ENCODE measurements around the gene ACTR1A. TPM values are rescaled to one million over a fixed set of nuclear protein-coding genes. Genes with fewer than 3 reads are reported as not detected.

ACTR1A gene
- polyA plus RNA-seq, 4 donors = 42.1 to 68.1 (median 67.2) TPM

- DNase-seq (no peak), FAIRE-seq (no peak)
- Histone ChIP-seq H3K9me3 (ENCODE audit: control insufficient read depth in 2 of 2, insufficient read depth in 1 of 2, low read depth in 1 of 2, low read length in 1 of 2) (no peaks in the 10 kb centered on the region), H3K27me3 (ENCODE audit: control insufficient read depth in 3 of 3, insufficient read depth in 3 of 3, low read length in 3 of 3) (no peaks in the 10 kb centered on the region), H3K27ac (ENCODE audit: low read depth in 1 of 3, low read length in 2 of 3) (no peak overlapping the region), H3K4me1 (ENCODE audit: control insufficient read depth in 3 of 3, insufficient read depth in 2 of 3, low read depth in 1 of 3, low read length in 2 of 3) (no peaks in the 10 kb centered on the region), H3K4me3 (ENCODE audit: low read depth in 1 of 3, low read length in 3 of 3) (no peak overlapping the region), H3K36me3 (ENCODE audit: control insufficient read depth in 3 of 3, insufficient read depth in 2 of 3, low read depth in 1 of 3, low read length in 3 of 3) (peaks cover 0 to 37% (median 0%) of the 10 kb centered on the region in 3 donors)
- 70 to 85% (median 82%) methylated on average over 27 of the region's 27 CpGs for WGBS, 3 donors
Observed at GRCh38 chr10:102473445-102474331, 28.8 kb downstream of the ACTR1A start.

DNA sequence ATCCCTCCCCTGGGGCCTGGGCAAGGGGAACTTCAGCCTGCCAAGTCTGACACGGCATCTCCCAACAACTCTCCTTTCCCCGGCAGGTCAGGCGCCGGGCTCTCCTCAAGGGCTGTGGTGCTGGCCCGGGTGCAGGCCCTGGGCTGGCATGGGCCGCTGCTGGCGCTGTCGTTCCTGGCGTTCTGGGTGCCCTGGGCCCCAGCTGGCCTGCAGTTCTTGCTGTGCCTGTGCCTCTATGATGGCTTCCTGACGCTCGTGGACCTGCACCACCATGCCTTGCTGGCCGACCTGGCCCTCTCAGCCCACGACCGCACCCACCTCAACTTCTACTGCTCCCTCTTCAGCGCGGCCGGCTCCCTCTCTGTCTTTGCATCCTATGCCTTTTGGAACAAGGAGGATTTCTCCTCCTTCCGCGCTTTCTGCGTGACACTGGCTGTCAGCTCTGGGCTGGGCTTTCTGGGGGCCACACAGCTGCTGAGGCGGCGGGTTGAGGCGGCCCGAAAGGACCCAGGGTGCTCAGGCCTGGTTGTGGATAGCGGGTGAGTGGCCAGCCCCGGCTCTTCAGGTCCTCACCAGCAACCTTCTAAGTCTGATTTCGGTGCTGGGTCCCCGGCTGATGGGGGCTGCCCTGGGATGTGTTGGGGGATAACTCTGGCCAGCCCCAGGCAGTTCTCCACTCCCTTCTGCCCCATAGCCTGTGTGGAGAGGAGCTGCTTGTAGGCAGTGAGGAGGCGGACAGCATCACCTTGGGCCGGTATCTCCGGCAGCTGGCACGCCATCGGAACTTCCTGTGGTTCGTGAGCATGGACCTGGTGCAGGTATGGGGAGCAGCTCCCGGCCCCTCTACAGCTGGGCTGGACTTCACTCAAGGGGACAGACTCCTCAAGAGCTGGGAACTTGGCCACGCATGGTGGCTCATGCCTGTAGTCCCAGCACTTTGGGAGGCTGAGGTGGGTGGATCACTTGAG lies 31.6 kb downstream of the ACTR1A start:
- Histone ChIP-seq H3K4me3 (ENCODE audit: low read depth in 1 of 3, low read length in 3 of 3) (no peak overlapping the region), H3K9me3 (ENCODE audit: control insufficient read depth in 2 of 2, insufficient read depth in 1 of 2, low read depth in 1 of 2, low read length in 1 of 2) (no peaks in the 10 kb centered on the region), H3K27me3 (ENCODE audit: control insufficient read depth in 3 of 3, insufficient read depth in 3 of 3, low read length in 3 of 3) (no peaks in the 10 kb centered on the region), H3K4me1 (ENCODE audit: control insufficient read depth in 3 of 3, insufficient read depth in 2 of 3, low read depth in 1 of 3, low read length in 2 of 3) (no peaks in the 10 kb centered on the region), H3K27ac (ENCODE audit: low read depth in 1 of 3, low read length in 2 of 3) (no peak overlapping the region), H3K36me3 (ENCODE audit: control insufficient read depth in 3 of 3, insufficient read depth in 2 of 3, low read depth in 1 of 3, low read length in 3 of 3) (peaks cover 0 to 26% (median 0%) of the 10 kb centered on the region in 3 donors)
- WGBS, 3 donors = 92 to 94% (median 94%) methylated on average over 35 to 36 of the region's 36 CpGs
- no peak for DNase-seq
- FAIRE-seq = no peak

GRCh38 chr10:102468683-102469082 lies 33.8 kb downstream of the ACTR1A start:
- Histone ChIP-seq H3K27ac (ENCODE audit: low read depth in 1 of 3, low read length in 2 of 3) (peak overlapping the region in 1 of 3 donors; percentile 40), H3K36me3 (ENCODE audit: control insufficient read depth in 3 of 3, insufficient read depth in 2 of 3, low read depth in 1 of 3, low read length in 3 of 3) (peaks cover 0 to 16% (median 0%) of the 10 kb centered on the region in 3 donors), H3K27me3 (ENCODE audit: control insufficient read depth in 3 of 3, insufficient read depth in 3 of 3, low read length in 3 of 3) (no peaks in the 10 kb centered on the region), H3K4me1 (ENCODE audit: control insufficient read depth in 3 of 3, insufficient read depth in 2 of 3, low read depth in 1 of 3, low read length in 2 of 3) (peaks cover 0 to 3% (median 0%) of the 10 kb centered on the region in 3 donors), H3K4me3 (ENCODE audit: low read depth in 1 of 3, low read length in 3 of 3) (no peak overlapping the region), H3K9me3 (ENCODE audit: control insufficient read depth in 2 of 2, insufficient read depth in 1 of 2, low read depth in 1 of 2, low read length in 1 of 2) (no peaks in the 10 kb centered on the region)
- WGBS, 3 donors = 83 to 92% (median 87%) methylated on average over 9 of the region's 9 CpGs
- DNase-seq = no peak
- FAIRE-seq = no peak

- Histone ChIP-seq H3K4me1 (ENCODE audit: control insufficient read depth in 3 of 3, insufficient read depth in 2 of 3, low read depth in 1 of 3, low read length in 2 of 3) (peaks cover 0 to 8% (median 0%) of the 10 kb centered on the region in 3 donors), H3K36me3 (ENCODE audit: control insufficient read depth in 3 of 3, insufficient read depth in 2 of 3, low read depth in 1 of 3, low read length in 3 of 3) (peaks cover 0 to 14% (median 0%) of the 10 kb centered on the region in 3 donors), H3K9me3 (ENCODE audit: control insufficient read depth in 2 of 2, insufficient read depth in 1 of 2, low read depth in 1 of 2, low read length in 1 of 2) (no peaks in the 10 kb centered on the region), H3K27ac (ENCODE audit: low read depth in 1 of 3, low read length in 2 of 3) (no peak overlapping the region), H3K27me3 (ENCODE audit: control insufficient read depth in 3 of 3, insufficient read depth in 3 of 3, low read length in 3 of 3) (no peaks in the 10 kb centered on the region), H3K4me3 (ENCODE audit: low read depth in 1 of 3, low read length in 3 of 3) (peak overlapping the region in 2 of 3 donors; percentile 15 to 21)
- FAIRE-seq (no peak), DNase-seq (peak; percentile 33 to 69)
- WGBS, 3 donors = 18 to 47% (median 25%) methylated on average over 6 of the region's 6 CpGs
Observed at GRCh38 chr10:102467971-102468438, 34.5 kb downstream of the ACTR1A start.

GRCh38 chr10:102467318-102467717 lies 35.2 kb downstream of the ACTR1A start:
- H3K27me3 ChIP-seq (ENCODE audit: control insufficient read depth in 3 of 3, insufficient read depth in 3 of 3, low read length in 3 of 3) = no peaks in the 10 kb centered on the region
- H3K27ac ChIP-seq (ENCODE audit: low read depth in 1 of 3, low read length in 2 of 3) = no peak overlapping the region
- H3K4me1 ChIP-seq (ENCODE audit: control insufficient read depth in 3 of 3, insufficient read depth in 2 of 3, low read depth in 1 of 3, low read length in 2 of 3) = peaks cover 0 to 15% (median 3%) of the 10 kb centered on the region in 3 donors
- H3K9me3 ChIP-seq (ENCODE audit: control insufficient read depth in 2 of 2, insufficient read depth in 1 of 2, low read depth in 1 of 2, low read length in 1 of 2) = no peaks in the 10 kb centered on the region
- DNase-seq (no peak), FAIRE-seq (no peak)
- no peak overlapping the region for H3K4me3 ChIP-seq (ENCODE audit: low read depth in 1 of 3, low read length in 3 of 3)
- WGBS, 3 donors = 66 to 89% (median 80%) methylated on average over 6 of the region's 6 CpGs
- peaks cover 0 to 14% (median 0%) of the 10 kb centered on the region in 3 donors for H3K36me3 ChIP-seq (ENCODE audit: control insufficient read depth in 3 of 3, insufficient read depth in 2 of 3, low read depth in 1 of 3, low read length in 3 of 3)

GRCh38 chr10:102465466-102465865 lies 37.0 kb downstream of the ACTR1A start:
- Histone ChIP-seq H3K36me3 (ENCODE audit: control insufficient read depth in 3 of 3, insufficient read depth in 2 of 3, low read depth in 1 of 3, low read length in 3 of 3) (peaks cover 0 to 11% (median 0%) of the 10 kb centered on the region in 3 donors), H3K4me3 (ENCODE audit: low read depth in 1 of 3, low read length in 3 of 3) (no peak overlapping the region), H3K27ac (ENCODE audit: low read depth in 1 of 3, low read length in 2 of 3) (no peak overlapping the region), H3K4me1 (ENCODE audit: control insufficient read depth in 3 of 3, insufficient read depth in 2 of 3, low read depth in 1 of 3, low read length in 2 of 3) (peaks cover 3 to 25% (median 7%) of the 10 kb centered on the region in 3 donors), H3K9me3 (ENCODE audit: control insufficient read depth in 2 of 2, insufficient read depth in 1 of 2, low read depth in 1 of 2, low read length in 1 of 2) (no peaks in the 10 kb centered on the region), H3K27me3 (ENCODE audit: control insufficient read depth in 3 of 3, insufficient read depth in 3 of 3, low read length in 3 of 3) (no peaks in the 10 kb centered on the region)
- FAIRE-seq (no peak), DNase-seq (no peak)
- 62 to 69% (median 68%) methylated on average over 3 of the region's 3 CpGs for WGBS, 3 donors

- DNase-seq (no peak), FAIRE-seq (no peak)
- Histone ChIP-seq H3K27ac (ENCODE audit: low read depth in 1 of 3, low read length in 2 of 3) (no peak overlapping the region), H3K27me3 (ENCODE audit: control insufficient read depth in 3 of 3, insufficient read depth in 3 of 3, low read length in 3 of 3) (no peaks in the 10 kb centered on the region), H3K4me1 (ENCODE audit: control insufficient read depth in 3 of 3, insufficient read depth in 2 of 3, low read depth in 1 of 3, low read length in 2 of 3) (peaks cover 3 to 29% (median 7%) of the 10 kb centered on the region in 3 donors), H3K36me3 (ENCODE audit: control insufficient read depth in 3 of 3, insufficient read depth in 2 of 3, low read depth in 1 of 3, low read length in 3 of 3) (peaks cover 0 to 1% (median 0%) of the 10 kb centered on the region in 3 donors), H3K4me3 (ENCODE audit: low read depth in 1 of 3, low read length in 3 of 3) (no peak overlapping the region), H3K9me3 (ENCODE audit: control insufficient read depth in 2 of 2, insufficient read depth in 1 of 2, low read depth in 1 of 2, low read length in 1 of 2) (no peaks in the 10 kb centered on the region)
- 57 to 75% (median 59%) methylated on average over 10 of the region's 10 CpGs for WGBS, 3 donors
Observed at GRCh38 chr10:102463983-102464382, 38.5 kb downstream of the ACTR1A start.

DNA sequence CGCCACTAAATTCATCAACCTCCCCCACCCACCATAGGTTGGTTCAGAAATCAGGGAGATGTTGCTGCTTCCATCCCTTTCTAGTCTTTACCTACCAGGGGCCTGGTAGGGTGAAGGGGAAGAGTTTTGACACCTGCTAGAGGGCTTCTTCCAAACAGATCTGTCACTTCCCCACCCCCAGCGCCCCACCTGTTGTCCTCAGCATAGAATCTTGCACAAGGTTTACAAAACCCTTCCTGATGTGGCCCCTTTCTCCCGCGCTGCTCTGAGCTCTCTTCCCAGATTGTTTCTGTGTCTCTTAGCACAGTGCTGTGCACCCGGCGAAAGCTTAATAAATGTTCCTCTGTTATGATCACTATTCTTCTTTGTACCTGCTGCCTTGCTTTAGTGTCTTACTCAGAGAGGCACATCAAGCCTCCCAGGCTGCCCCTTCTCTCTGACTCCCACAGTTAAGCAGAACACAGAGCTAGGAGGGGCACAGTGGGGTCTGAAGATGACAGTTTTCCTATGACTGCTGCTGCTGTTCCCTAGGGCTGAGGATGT lies 39.9 kb downstream of the ACTR1A start:
- H3K27ac ChIP-seq (ENCODE audit: low read depth in 1 of 3, low read length in 2 of 3) = peak overlapping the region in 2 of 3 donors; percentile 23 to 34

More for the DNA sequence above, 39.9 kb downstream of the ACTR1A start:
- DNase-seq (peak in 1 of 2 donors; percentile 43), FAIRE-seq (no peak)
- no peaks in the 10 kb centered on the region for H3K36me3 ChIP-seq (ENCODE audit: control insufficient read depth in 3 of 3, insufficient read depth in 2 of 3, low read depth in 1 of 3, low read length in 3 of 3)
- 52 to 69% (median 68%) methylated on average over 6 of the region's 6 CpGs for WGBS, 3 donors
- peak overlapping the region in 1 of 3 donors; percentile 27 for H3K4me3 ChIP-seq (ENCODE audit: low read depth in 1 of 3, low read length in 3 of 3)
- peaks cover 3 to 40% (median 7%) of the 10 kb centered on the region in 3 donors for H3K4me1 ChIP-seq (ENCODE audit: control insufficient read depth in 3 of 3, insufficient read depth in 2 of 3, low read depth in 1 of 3, low read length in 2 of 3)
- H3K27me3 ChIP-seq (ENCODE audit: control insufficient read depth in 3 of 3, insufficient read depth in 3 of 3, low read length in 3 of 3) = no peaks in the 10 kb centered on the region
- H3K9me3 ChIP-seq (ENCODE audit: control insufficient read depth in 2 of 2, insufficient read depth in 1 of 2, low read depth in 1 of 2, low read length in 1 of 2) = no peaks in the 10 kb centered on the region

Data from small intestine (tissue), 7 donors.